ENCODE results near the gene ALKAL2. TPM values are rescaled to one million over a fixed set of nuclear protein-coding genes. Genes with fewer than 3 reads are reported as not detected.
A peak's percentile ranks its signal among the peaks of the same experiment; 100 is the strongest.

ALKAL2 gene
- total and polyA plus RNA-seq, 2 of the 13 experiments (the other 11 are each of a cell fraction or from before 2014, with no cell fraction given), result 0.22 to 1.7 TPM

DNA sequence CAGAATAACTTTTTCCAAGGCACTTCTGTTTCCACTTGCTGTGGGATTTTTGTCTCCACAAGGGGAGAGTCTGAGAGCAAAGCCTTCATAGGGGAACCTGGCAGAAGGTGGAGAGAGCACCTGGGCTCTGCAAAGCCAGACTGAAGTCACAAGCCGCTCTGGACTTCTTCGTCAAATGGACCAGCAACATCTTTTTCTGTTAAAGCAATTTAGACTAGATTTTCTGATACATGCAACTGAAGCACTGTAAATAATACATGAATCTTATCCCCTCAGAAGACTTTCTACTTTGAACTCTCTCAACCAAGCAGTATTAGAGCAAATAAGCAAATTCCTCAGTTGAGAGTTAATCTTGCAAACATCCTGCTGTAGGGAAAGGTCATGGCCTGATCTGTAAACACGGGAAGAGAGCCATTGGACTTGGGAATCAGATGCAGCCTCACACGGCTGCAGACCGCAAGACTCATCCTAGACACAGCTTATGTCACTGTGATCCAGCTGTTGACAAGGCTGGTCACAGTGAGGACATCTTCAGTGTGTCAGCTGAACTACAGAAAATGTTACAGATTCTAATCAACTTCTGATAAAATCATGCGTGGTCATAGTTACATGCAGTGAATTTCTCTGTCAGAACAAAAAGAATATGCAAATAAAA, 27.3 kb downstream of the ALKAL2 start (continued):
- TF ChIP-seq, protein P1, sequence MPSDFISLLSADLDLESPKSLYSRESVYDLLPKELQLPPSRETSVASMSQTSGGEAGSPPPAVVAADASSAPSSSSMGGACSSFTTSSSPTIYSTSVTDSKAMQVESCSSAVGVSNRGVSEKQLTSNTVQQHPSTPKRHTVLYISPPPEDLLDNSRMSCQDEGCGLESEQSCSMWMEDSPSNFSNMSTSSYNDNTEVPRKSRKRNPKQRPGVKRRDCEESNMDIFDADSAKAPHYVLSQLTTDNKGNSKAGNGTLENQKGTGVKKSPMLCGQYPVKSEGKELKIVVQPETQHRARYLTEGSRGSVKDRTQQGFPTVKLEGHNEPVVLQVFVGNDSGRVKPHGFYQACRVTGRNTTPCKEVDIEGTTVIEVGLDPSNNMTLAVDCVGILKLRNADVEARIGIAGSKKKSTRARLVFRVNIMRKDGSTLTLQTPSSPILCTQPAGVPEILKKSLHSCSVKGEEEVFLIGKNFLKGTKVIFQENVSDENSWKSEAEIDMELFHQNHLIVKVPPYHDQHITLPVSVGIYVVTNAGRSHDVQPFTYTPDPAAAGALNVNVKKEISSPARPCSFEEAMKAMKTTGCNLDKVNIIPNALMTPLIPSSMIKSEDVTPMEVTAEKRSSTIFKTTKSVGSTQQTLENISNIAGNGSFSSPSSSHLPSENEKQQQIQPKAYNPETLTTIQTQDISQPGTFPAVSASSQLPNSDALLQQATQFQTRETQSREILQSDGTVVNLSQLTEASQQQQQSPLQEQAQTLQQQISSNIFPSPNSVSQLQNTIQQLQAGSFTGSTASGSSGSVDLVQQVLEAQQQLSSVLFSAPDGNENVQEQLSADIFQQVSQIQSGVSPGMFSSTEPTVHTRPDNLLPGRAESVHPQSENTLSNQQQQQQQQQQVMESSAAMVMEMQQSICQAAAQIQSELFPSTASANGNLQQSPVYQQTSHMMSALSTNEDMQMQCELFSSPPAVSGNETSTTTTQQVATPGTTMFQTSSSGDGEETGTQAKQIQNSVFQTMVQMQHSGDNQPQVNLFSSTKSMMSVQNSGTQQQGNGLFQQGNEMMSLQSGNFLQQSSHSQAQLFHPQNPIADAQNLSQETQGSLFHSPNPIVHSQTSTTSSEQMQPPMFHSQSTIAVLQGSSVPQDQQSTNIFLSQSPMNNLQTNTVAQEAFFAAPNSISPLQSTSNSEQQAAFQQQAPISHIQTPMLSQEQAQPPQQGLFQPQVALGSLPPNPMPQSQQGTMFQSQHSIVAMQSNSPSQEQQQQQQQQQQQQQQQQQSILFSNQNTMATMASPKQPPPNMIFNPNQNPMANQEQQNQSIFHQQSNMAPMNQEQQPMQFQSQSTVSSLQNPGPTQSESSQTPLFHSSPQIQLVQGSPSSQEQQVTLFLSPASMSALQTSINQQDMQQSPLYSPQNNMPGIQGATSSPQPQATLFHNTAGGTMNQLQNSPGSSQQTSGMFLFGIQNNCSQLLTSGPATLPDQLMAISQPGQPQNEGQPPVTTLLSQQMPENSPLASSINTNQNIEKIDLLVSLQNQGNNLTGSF (CRISPR knock-in tag; IDR thresholded peaks at IDR 0.05), result no peak
- TF ChIP-seq NFIB (CRISPR knock-in tag; IDR thresholded peaks at IDR 0.05; ENCODE audit: borderline replicate concordance) (no peak), IRX3 (CRISPR knock-in tag; IDR thresholded peaks at IDR 0.05; ENCODE audit: borderline replicate concordance, low read depth) (peak; percentile 92; the same call in 1 of the 2 replicates), ZNF33A (CRISPR knock-in tag; IDR thresholded peaks at IDR 0.05; ENCODE audit: borderline replicate concordance) (peak; percentile 84; the same call in 1 of the 2 replicates), MBNL3 (CRISPR knock-in tag; conservative IDR thresholded peaks at IDR 0.05) (no peak), ZNF30 (CRISPR knock-in tag; IDR thresholded peaks at IDR 0.05) (no peak), ZNF3 (CRISPR knock-in tag; IDR thresholded peaks at IDR 0.05) (no peak), ZNF282 (IDR thresholded peaks at IDR 0.05; ENCODE audit: partially characterized antibody) (no peak), PHB2 (IDR thresholded peaks at IDR 0.05; ENCODE audit: partially characterized antibody) (no peak), POLR2A (IDR thresholded peaks at IDR 0.05; ENCODE audit: insufficient read depth in 1 of 2, low read depth in 2 of 2, low read length in 2 of 2) (peak; percentile 68 to 70), ZNF616 (CRISPR knock-in tag; IDR thresholded peaks at IDR 0.05; ENCODE audit: low read depth) (no peak), NR2F6 (IDR thresholded peaks at IDR 0.05) (peak; percentile 100), NR2F6 (CRISPR knock-in tag; IDR thresholded peaks at IDR 0.05) (peak; percentile 100), TSC22D2 (CRISPR knock-in tag; IDR thresholded peaks at IDR 0.05; ENCODE audit: borderline replicate concordance) (peak; percentile 93; the same call in 1 of the 2 replicates), ETV6 (CRISPR knock-in tag; conservative IDR thresholded peaks at IDR 0.05) (peak; percentile 80; the same call in 1 of the 2 replicates), WIZ (CRISPR knock-in tag; IDR thresholded peaks at IDR 0.05) (no peak), TAF15 (IDR thresholded peaks at IDR 0.05; ENCODE audit: low read depth, low read length, poor library complexity, severe bottlenecking) (no peak), RFXANK (CRISPR knock-in tag; IDR thresholded peaks at IDR 0.05) (peak; percentile 96), ZNF839 (CRISPR knock-in tag; IDR thresholded peaks at IDR 0.05; ENCODE audit: borderline replicate concordance) (no peak)
- TF ChIP-seq, protein P2, sequence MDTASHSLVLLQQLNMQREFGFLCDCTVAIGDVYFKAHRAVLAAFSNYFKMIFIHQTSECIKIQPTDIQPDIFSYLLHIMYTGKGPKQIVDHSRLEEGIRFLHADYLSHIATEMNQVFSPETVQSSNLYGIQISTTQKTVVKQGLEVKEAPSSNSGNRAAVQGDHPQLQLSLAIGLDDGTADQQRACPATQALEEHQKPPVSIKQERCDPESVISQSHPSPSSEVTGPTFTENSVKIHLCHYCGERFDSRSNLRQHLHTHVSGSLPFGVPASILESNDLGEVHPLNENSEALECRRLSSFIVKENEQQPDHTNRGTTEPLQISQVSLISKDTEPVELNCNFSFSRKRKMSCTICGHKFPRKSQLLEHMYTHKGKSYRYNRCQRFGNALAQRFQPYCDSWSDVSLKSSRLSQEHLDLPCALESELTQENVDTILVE (CRISPR knock-in tag; IDR thresholded peaks at IDR 0.05), result peak; percentile 95
- TF ChIP-seq, protein P3, sequence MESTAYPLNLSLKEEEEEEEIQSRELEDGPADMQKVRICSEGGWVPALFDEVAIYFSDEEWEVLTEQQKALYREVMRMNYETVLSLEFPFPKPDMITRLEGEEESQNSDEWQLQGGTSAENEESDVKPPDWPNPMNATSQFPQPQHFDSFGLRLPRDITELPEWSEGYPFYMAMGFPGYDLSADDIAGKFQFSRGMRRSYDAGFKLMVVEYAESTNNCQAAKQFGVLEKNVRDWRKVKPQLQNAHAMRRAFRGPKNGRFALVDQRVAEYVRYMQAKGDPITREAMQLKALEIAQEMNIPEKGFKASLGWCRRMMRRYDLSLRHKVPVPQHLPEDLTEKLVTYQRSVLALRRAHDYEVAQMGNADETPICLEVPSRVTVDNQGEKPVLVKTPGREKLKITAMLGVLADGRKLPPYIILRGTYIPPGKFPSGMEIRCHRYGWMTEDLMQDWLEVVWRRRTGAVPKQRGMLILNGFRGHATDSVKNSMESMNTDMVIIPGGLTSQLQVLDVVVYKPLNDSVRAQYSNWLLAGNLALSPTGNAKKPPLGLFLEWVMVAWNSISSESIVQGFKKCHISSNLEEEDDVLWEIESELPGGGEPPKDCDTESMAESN (CRISPR knock-in tag; conservative IDR thresholded peaks at IDR 0.05), result peak; percentile 95
- TF ChIP-seq, protein P4, sequence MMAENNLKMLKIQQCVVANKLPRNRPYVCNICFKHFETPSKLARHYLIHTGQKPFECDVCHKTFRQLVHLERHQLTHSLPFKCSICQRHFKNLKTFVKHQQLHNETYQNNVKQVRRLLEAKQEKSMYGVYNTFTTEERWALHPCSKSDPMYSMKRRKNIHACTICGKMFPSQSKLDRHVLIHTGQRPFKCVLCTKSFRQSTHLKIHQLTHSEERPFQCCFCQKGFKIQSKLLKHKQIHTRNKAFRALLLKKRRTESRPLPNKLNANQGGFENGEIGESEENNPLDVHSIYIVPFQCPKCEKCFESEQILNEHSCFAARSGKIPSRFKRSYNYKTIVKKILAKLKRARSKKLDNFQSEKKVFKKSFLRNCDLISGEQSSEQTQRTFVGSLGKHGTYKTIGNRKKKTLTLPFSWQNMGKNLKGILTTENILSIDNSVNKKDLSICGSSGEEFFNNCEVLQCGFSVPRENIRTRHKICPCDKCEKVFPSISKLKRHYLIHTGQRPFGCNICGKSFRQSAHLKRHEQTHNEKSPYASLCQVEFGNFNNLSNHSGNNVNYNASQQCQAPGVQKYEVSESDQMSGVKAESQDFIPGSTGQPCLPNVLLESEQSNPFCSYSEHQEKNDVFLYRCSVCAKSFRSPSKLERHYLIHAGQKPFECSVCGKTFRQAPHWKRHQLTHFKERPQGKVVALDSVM (CRISPR knock-in tag; IDR thresholded peaks at IDR 0.05), result no peak

Data from HepG2 (cell line).